Epithelial cell of esophagus (primary cell): ENCODE measurements around the gene HOXB9.

ENCODE experiments used
- DNase-seq: peaks from one replicate; pipeline ENCODE4 v3.0.0; 2010; ENCODE audit warnings: low read depth
- H3K4me3 ChIP-seq: 2 replicates; pipeline ENCODE4 v1.5.1; 2011; ENCODE audit warnings: mild to moderate bottlenecking, low read length, control low read depth
- TF ChIP-seq, protein P1 (sequence below): IDR thresholded peaks from 2 replicates; pipeline ENCODE4 v1.5.1; 2011; ENCODE audit warnings: low read depth, mild to moderate bottlenecking, low read length, control low read depth, inconsistent platforms; ENCODE audit not compliant: insufficient read depth; ENCODE audit errors: missing control alignments

Gene HOXB9

DNA sequence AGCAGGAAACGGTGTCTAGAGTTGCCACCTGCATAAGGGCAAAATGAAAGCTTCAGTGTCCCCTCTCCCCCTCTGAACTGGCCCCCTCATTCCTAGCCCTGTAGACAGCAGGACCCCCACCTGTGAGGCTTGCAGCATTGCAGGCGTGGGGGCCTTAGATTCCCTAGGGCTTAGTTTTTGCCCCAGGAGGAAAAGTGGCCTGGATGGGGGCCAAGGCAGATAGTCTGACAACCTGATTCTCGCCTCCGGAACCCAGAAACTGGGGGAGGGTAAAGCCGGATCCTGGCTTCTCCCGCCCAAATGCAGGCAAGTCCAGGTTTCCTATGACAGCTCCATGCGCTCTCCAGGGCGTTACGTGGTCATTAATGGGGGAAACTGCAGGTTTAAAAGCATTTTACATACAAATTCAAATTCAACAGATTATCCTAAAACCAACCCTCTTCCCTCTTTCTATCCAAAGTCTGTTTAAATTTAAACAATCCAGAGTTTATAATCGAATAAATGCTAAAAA lies 20.7 kb downstream of the HOXB9 start:
- no peak overlapping the region for H3K4me3 ChIP-seq
- TF ChIP-seq, protein P1, sequence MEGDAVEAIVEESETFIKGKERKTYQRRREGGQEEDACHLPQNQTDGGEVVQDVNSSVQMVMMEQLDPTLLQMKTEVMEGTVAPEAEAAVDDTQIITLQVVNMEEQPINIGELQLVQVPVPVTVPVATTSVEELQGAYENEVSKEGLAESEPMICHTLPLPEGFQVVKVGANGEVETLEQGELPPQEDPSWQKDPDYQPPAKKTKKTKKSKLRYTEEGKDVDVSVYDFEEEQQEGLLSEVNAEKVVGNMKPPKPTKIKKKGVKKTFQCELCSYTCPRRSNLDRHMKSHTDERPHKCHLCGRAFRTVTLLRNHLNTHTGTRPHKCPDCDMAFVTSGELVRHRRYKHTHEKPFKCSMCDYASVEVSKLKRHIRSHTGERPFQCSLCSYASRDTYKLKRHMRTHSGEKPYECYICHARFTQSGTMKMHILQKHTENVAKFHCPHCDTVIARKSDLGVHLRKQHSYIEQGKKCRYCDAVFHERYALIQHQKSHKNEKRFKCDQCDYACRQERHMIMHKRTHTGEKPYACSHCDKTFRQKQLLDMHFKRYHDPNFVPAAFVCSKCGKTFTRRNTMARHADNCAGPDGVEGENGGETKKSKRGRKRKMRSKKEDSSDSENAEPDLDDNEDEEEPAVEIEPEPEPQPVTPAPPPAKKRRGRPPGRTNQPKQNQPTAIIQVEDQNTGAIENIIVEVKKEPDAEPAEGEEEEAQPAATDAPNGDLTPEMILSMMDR = no peak
- DNase-seq = no peak

GRCh38 chr17:48604770-48605329 lies 21.3 kb downstream of the HOXB9 start, which contains the start of gene HOXB6:
Gene HOXB6, minus strand, starts transcription at chr17:48604986. Its CDS starts 6,836 bp downstream, at chr17:48598150.
- DNase-seq = no peak
- H3K4me3 ChIP-seq = no peak within 1 kb of the TSS
- TF ChIP-seq, protein P1 = no peak

GRCh38 chr17:48603959-48604769 lies 22.0 kb downstream of the HOXB9 start:
- H3K4me3 ChIP-seq = no peak overlapping the region
- TF ChIP-seq, protein P1 = no peak

GRCh38 chr17:48601539-48602425 lies 24.4 kb downstream of the HOXB9 start:
- TF ChIP-seq, protein P1 = no peak
- no peak for DNase-seq
- H3K4me3 ChIP-seq = no peak overlapping the region

More at GRCh38 chr17:48603959-48604769, 22.0 kb downstream of the HOXB9 start:
- no peak for DNase-seq

GRCh38 chr17:48601207-48601538 lies 25.0 kb downstream of the HOXB9 start:
- no peak for DNase-seq
- H3K4me3 ChIP-seq = no peak overlapping the region
- TF ChIP-seq, protein P1 = no peak

DNA sequence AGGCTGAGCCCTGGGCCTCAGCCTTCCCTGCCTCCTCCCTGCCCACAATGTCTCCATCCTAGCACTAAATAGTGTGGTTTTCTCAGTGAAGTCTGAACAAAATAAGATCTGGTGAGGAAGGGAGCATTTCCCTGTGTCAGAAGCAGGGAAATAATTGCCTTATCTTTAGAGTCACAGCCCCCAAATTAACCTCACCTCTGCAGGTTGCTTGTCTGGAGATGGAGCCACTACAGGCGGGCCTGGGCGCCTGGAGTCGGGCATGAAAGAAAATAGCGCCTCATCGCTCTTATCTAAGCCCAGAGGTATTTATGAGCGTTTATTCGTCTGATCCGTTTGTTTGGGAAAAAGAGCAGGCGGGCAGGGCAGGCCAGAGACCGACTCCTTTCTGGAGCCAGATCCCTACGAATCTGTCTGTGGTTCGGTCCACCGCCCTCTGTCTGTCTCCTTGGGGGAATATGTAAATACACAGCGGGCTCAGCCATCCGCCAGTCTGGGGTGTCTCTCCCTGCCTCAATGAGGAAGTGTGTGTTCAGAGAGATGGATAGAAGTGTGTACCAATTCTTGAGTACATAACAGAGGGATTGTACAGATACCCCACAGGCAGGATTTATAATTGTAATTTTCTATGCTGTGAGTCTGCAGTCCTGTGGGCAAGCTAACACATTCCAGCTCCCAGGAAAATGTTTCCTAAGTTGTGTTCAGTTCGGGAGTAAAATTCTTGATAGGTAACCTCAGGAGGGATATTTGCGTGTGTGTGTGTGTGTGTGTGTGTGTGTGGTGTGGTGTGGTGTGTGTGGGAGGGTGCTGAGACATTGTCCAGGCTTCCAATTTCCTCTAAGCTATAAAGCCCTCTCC lies 25.7 kb downstream of the HOXB9 start:
- no peak for DNase-seq
- no peak overlapping the region for H3K4me3 ChIP-seq
- TF ChIP-seq, protein P1 = no peak
